Suprapubic skin (tissue), 3 donors: Measurements from ENCODE around the gene PRSS12.

Experiments used
- CTCF ChIP-seq, 2 donors: fragments of 200-600 bp in 1 of 2; fragments of 450-650 bp in 1 of 2; sonication (generic) in 1 of 2; IDR thresholded peaks; one replicate each; pipeline ENCODE4 v1.5.1; 2016 to 2019; ENCODE audit warnings: antibody characterized with exemption in 2 of 2, mild to moderate bottlenecking in 1 of 2, moderate library complexity in 1 of 2
- EP300 ChIP-seq: sonication (generic); formaldehyde crosslinking; IDR thresholded peaks from one replicate; pipeline ENCODE4 v1.6.1; 2017; ENCODE audit warnings: antibody characterized with exemption
- POLR2A ChIP-seq, 2 donors: fragments of 450-650 bp; IDR thresholded peaks; one replicate each; pipeline ENCODE4 v1.6.1; 2017; ENCODE audit warnings: antibody characterized with exemption in 2 of 2, mild to moderate bottlenecking in 2 of 2, moderate library complexity in 2 of 2

GRCh38 chr4:118279920-118280432 lies 72.8 kb downstream of the PRSS12 start:
- no peak for TF ChIP-seq CTCF (IDR thresholded peaks at IDR 0.05)
- no peak for TF ChIP-seq EP300
- no peak for TF ChIP-seq POLR2A (IDR thresholded peaks at IDR 0.05)
